ENCODE measurements around the gene RNFT1. TPM values are rescaled to one million over a fixed set of nuclear protein-coding genes. Genes with fewer than 3 reads are reported as not detected.
"Not testable (repeated sequence)": the region's sequence is repeated elsewhere in the genome, so short reads cannot be mapped to it uniquely, and the experiment has no call there.

The RNFT1 gene
- total RNA-seq, 2 donors from 2014 or later: 12.9 to 13.6 TPM

- intact Hi-C loops (cut with DNase I); DNase-seq (ENCODE audit: low spot score): not testable (repeated sequence)
Observed at GRCh38 chr17:59940697-59941096, 23.8 kb downstream of the RNFT1 start.

- DNase-seq (ENCODE audit: low spot score); intact Hi-C loops (cut with DNase I): not testable (repeated sequence)
Observed at GRCh38 chr17:59933317-59933716, 31.2 kb downstream of the RNFT1 start.

- DNase-seq (ENCODE audit: low spot score); intact Hi-C loops (cut with DNase I): not testable (repeated sequence)
Observed at GRCh38 chr17:59930768-59931167, 33.8 kb downstream of the RNFT1 start.

GRCh38 chr17:59930121-59930520 is 34.4 kb downstream of the RNFT1 start:
- DNase-seq (ENCODE audit: low spot score); intact Hi-C loops (cut with DNase I): not testable (repeated sequence)

- intact Hi-C loops (cut with DNase I); DNase-seq (ENCODE audit: low spot score): not testable (repeated sequence)
Observed at GRCh38 chr17:59920637-59921036, 43.9 kb downstream of the RNFT1 start.

- intact Hi-C loops (cut with DNase I): loop anchor here in 1 of 2 donors (10.0 kb wide), 1 partner anchor 128 kb away; no protein-coding TSS in a partner anchor
- no peak for DNase-seq (ENCODE audit: low spot score)
Observed at GRCh38 chr17:59916446-59916845, 48.1 kb downstream of the RNFT1 start.

GRCh38 chr17:59914274-59914854 is 50.2 kb downstream of the RNFT1 start:
- no peak for DNase-seq (ENCODE audit: low spot score)
- intact Hi-C loops (cut with DNase I): loop anchor here in 1 of 2 donors (10.0 kb wide), 1 partner anchor 130 kb away; no protein-coding TSS in a partner anchor

GRCh38 chr17:59907467-59907866 is 57.1 kb downstream of the RNFT1 start:
- no peak for DNase-seq (ENCODE audit: low spot score)
- intact Hi-C loops (cut with DNase I): no loop called here

GRCh38 chr17:59903455-59903854 is 61.1 kb downstream of the RNFT1 start:
- intact Hi-C loops (cut with DNase I): no loop called here
- no peak for DNase-seq (ENCODE audit: low spot score)

Other genes starting within 250 kb of the RNFT1 start
- 1 to 10 TPM; 3.9 to 7.8 TPM for gene TUBD1, start 71.8 kb downstream of the RNFT1 start, total RNA-seq
- 10 to 100 TPM; 31.7 to 41.0 TPM for gene RPS6KB1, start 71.6 kb downstream of the RNFT1 start, total RNA-seq
- gene HEATR6, start 114.2 kb upstream of the RNFT1 start, total RNA-seq: 10 to 100 TPM; 13.1 to 16.3 TPM
- 1 to 10 TPM; 2.9 to 7.0 TPM for gene CA4, start 185.2 kb upstream of the RNFT1 start, total RNA-seq

Data from posterior vena cava (tissue), 2 donors.